RKO (cell line): ENCODE measurements around the gene CRYGS.
"Not testable (repeated sequence)": the region's sequence is repeated elsewhere in the genome, so short reads cannot be mapped to it uniquely, and the experiment has no call there.

ENCODE experiments used
- DNase-seq: peaks from one replicate; pipeline ENCODE4 v3.0.0-alpha.2; 2016; ENCODE audit warnings: low spot score

CRYGS gene

DNA sequence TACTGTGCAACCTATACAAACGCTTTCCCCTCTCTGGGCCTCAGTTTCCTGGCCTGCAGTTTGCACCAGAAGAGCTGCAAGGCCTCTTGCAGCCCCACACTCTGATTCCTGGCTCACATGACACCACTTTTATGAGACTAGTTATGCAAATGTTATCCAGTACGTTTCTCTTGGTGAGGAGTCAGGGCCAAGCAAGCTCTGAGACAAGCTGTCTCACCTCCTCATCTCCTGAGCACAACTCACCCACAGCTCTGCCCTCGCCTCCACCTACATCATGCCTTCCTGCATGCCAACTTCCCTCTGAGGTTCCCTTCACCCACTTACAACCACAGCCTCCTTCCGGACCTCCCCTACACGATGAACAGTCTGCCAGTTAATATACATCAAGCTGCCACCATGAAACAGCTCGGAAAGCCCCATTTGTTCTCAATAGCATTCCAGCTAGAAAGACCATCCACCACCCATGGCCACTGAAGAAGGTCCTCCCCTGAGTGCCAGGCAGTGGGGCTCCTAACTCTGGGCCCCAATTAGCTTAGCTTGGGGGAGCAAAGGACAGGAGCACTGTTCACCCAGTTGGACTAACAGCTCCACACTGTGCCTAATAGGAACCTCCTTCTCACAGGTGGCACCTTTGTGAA is 25.0 kb downstream of the CRYGS start:
- no peak for DNase-seq

GRCh38 chr3:186517218-186517617 is 27.0 kb downstream of the CRYGS start:
- no peak for DNase-seq

- DNase-seq: no peak
Measured at GRCh38 chr3:186516646-186517045, 27.5 kb downstream of the CRYGS start.

DNA sequence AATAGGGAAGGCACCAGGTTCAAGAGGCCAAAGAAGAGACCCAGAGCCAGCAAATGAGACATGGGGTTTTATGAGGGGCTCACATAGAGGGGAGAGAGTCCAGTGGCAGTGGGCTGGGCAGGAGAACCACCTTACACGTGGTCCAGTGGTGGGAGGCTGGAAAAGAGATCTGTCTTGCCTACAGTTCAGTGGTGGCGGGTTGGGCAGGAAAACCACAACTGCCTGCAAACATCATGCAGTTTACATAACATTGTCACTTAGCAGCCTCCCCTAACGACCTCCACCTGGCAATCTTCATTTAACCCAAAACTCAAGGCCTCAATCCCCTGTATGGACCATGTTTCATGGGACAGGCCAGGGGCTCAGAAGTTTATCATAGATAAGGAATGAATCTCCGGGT is 29.1 kb downstream of the CRYGS start:
- DNase-seq: no peak

DNA sequence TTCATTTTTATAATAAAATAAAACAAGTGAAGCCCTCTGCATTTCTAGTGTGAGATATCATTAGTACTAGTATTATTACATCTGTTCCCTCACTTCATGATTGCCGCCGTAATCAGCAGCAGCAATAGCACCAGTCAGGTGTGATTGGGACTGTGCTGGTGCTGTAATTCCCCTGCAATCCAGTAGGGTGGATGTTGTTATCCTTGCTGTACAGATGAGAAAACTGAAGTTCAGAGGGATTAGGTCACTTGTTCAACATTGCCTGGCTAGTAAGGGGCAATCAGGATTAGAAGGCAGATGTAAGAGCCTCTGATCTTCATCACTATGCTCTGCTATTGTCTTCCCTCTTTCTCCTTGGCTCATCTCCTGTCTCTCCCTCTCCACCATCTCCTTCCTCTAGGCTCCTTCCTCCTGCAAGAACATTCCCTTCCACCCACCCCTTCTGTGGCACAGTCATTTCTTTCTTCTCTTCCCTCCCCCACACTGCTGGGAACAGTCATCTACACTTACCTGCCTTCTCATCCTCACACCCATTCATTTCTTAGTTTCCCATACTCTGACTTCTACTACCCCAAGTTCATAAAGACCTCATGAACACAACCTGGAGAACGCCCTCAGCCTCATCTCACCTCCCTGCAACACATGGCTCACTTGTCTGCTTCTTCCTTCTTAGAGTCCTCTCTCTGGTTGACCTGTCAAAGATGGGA is 29.7 kb downstream of the CRYGS start:
- peak; percentile 40 for DNase-seq

- DNase-seq: no peak
Measured at GRCh38 chr3:186513386-186513785, 30.8 kb downstream of the CRYGS start.

- DNase-seq: no peak
Measured at GRCh38 chr3:186512570-186513302, 31.4 kb downstream of the CRYGS start.

DNA sequence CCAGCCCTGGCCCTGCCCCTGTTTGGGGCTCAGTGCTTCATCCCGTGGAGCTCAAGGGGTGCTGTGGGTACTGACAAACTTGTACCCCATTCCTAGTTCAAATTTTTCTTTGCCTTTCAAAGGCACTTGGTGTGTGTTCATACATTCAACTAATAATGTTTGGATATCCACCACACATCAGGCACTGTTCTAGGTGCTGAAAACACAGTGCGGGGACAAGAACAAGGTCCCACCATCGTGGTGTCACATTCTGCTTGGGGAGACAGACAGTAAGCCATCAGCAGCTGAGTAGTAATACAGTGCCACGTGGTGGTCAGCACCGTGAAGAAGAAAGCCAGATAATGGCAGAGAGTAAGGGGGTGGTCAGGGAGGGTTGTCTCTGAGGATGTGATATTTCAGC is 32.5 kb downstream of the CRYGS start:
- DNase-seq: no peak

- no peak for DNase-seq
Measured at GRCh38 chr3:186511245-186511644, 32.9 kb downstream of the CRYGS start.

- DNase-seq: no peak
Measured at GRCh38 chr3:186510374-186511079, 33.7 kb downstream of the CRYGS start.

DNA sequence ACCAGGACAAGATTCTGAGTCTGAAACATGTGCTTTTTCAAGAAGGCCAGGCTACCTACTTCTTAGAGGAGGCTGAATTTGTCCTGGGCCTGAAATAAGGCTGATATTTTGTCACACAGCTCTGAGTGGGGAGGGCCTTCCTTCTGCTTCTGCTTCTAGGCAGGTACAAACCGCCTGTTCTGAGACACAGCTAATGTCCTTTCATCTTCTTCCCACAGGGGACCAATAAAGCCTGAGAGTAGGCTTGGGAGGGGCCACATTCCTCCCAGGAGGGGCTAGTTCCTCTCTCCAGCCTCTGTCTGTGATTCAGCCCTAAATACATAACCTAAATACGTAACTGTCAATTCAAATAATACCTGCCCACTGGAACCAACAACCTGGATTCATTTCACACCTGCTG is 34.8 kb downstream of the CRYGS start:
- no peak for DNase-seq

DNA sequence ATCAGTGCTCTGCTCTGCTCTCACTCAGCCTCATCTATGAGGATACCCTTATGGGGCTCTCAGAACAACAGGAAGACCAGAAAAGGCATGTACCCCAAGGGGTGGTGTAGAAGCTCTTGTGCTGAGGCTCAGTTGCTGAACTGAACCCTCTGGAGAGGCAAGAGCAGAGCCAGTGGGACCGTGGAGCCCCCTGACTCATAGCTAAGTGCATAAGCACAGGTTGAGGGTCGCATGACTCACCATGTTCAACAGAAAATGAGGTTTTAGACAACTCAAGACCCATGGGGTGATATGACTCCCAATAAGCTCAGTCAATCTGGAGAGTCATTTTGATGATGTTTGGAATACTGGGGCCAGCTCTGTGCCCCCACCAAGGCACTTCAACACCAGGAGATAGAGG is 37.3 kb downstream of the CRYGS start:
- no peak for DNase-seq

- DNase-seq: no peak
Measured at GRCh38 chr3:186506191-186506739, 37.9 kb downstream of the CRYGS start.

DNA sequence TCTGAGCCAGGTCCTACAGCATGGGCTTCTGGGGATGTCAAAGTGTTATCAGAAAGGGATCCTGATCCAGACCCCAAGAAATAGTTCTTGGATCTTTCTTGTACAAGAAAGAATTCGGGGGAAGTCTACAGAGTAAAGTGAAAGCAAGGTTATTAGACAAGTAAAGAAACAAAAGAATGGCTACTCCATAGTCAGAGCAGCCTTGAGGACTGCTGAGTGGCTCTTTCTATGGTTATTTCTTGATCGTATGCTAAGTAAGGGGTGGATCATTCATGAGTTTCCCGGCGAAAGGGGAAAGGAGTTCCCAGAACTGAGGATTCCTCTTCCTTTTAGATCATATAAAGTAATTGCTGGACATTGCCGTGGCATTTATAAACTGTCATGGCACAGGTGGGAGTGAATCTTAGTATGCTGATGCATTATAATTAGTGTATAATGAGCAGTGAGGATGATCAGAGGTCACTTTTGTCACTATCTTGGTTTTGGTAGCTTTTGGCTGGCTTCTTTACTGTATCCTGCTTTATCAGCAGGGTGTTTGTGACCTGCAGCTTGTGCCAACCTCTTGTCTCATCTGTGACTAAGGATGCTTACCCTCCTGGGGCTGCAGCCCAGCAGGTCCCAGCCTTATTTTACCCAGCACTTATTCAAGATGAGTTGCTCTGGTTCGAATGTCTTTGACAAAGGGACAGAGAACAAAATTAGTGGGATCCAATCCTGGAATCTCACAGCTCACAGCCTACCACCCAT is 41.0 kb downstream of the CRYGS start:
- no peak for DNase-seq

GRCh38 chr3:186502138-186502948 is 41.8 kb downstream of the CRYGS start:
- DNase-seq: no peak

GRCh38 chr3:186499949-186500348 is 44.2 kb downstream of the CRYGS start:
- DNase-seq: not testable (repeated sequence)

DNA sequence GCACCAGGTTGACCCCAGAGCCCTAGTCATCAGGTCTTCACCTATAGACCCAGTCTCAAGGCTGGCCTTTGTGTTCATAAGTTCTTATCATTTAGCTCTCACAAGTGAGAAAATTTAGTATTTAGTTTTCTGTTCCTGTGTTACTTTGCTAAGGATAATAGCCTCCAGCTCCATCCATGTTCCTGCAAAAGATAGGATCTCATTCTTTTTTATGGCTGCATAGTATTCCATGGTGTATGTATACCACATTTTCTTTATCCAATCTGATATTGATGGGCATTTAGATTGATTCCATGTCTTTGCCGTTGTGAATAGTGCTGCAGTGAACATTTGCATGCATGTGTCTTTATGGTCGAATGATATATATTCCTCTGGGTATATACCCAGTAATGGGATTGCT is 46.2 kb downstream of the CRYGS start:
- not testable (repeated sequence) for DNase-seq

GRCh38 chr3:186497608-186498007 is 46.6 kb downstream of the CRYGS start:
- DNase-seq: no peak

DNA sequence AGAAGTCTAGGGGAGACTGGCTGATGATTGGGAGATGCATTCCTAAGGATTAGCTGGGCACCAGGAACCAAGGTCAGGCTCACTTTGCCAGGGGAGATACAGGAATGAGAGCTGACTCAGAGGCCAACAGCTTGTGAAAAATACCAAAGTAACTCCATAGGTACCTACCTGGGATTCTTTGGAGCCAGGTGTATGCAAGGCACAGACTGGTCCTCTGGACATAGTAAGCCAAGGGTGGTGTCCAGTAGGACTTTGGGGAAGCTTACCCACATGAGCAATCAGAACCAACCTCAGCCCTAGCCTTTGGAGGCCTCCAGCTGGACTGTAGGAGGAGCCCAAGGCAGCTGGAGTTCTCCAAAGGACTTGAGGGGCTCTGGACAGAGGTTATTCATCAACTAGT is 47.5 kb downstream of the CRYGS start:
- no peak for DNase-seq

GRCh38 chr3:186496016-186496415 is 48.2 kb downstream of the CRYGS start:
- DNase-seq: no peak
